K562 (cell line): Measurements from ENCODE around the gene RAB25.

Experiments
- MED1 ChIP-seq: sonication (generic); formaldehyde crosslinking; IDR thresholded peaks from 2 replicates; pipeline ENCODE4 v1.8.1; 2023; ENCODE audit warnings: missing genetic modification reagents, borderline replicate concordance
- MTA1 ChIP-seq: fragments of 450-650 bp; IDR thresholded peaks from 2 replicates; pipeline ENCODE4 v1.6.1; 2017; ENCODE audit warnings: borderline replicate concordance
- ZBTB1 ChIP-seq: sonication (generic); formaldehyde crosslinking; IDR thresholded peaks from 2 replicates; pipeline ENCODE4 v1.8.1; 2023; ENCODE audit warnings: missing genetic modification reagents, low read depth, mild to moderate bottlenecking, borderline replicate concordance
- TF ChIP-seq, protein P1 (sequence below), 3 experiments: IDR thresholded peaks in 2 of 3; conservative IDR thresholded peaks in 1 of 3; 2 replicates each; pipeline ENCODE4 v1.5.1; 2011 to 2012; ENCODE audit warnings: low read length in 3 of 3, mild to moderate bottlenecking in 3 of 3, control low read depth in 2 of 3, improper control_type of control experiment in 1 of 3, inconsistent platforms in 1 of 3, low read depth in 1 of 3, mixed read lengths in 1 of 3, moderate library complexity in 1 of 3; ENCODE audit not compliant: insufficient read depth in 2 of 3

DNA sequence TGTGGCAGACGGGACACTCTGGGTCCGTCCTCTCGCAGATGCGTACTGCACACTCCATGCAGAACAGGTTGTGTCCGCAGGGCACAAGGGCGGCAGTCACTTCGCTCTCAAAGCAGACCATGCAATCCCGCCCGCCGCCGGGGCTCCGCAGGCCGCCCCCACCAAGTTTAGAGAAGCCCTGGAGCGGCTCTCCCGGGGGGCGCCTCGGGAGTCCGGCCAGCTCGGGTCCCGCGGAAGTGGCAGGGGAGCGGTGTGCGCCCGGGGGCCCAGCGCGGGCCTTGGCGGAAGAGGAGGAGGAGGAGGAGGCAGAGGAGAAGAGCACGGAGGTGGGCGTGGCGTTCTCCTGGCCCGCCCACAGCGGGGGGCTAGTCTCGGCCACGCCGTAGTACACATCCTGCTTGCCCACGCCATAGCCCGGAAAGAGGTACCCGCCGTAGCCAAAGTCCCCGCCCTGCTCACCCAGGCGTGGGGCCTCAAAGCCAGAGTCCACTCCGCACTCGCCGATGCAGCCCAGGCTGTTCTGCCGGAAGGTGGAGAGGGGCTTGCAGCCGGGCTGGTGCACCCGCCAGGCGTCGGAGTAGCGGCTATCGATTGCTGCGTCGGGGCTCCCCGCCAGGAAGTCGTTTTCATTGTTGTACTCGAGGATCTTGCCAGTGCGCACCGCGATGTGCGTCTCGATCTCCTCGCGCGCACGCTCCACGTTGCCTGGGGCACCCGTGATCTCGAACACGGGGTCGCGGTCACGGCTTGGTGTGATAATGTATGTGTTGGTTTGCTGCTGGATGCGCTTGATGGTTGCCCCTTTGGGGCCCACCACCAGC, 15.9 kb downstream of the RAB25 start:
- TF ChIP-seq MED1 (CRISPR knock-in tag) (no peak), ZBTB1 (CRISPR knock-in tag) (no peak), MTA1 (no peak)
- TF ChIP-seq, protein P1, sequence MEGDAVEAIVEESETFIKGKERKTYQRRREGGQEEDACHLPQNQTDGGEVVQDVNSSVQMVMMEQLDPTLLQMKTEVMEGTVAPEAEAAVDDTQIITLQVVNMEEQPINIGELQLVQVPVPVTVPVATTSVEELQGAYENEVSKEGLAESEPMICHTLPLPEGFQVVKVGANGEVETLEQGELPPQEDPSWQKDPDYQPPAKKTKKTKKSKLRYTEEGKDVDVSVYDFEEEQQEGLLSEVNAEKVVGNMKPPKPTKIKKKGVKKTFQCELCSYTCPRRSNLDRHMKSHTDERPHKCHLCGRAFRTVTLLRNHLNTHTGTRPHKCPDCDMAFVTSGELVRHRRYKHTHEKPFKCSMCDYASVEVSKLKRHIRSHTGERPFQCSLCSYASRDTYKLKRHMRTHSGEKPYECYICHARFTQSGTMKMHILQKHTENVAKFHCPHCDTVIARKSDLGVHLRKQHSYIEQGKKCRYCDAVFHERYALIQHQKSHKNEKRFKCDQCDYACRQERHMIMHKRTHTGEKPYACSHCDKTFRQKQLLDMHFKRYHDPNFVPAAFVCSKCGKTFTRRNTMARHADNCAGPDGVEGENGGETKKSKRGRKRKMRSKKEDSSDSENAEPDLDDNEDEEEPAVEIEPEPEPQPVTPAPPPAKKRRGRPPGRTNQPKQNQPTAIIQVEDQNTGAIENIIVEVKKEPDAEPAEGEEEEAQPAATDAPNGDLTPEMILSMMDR (IDR thresholded peaks at IDR 0.05 in 2 of 3, conservative IDR thresholded peaks at IDR 0.05 in 1 of 3; ENCODE audit: insufficient read depth in 2 of 3, low read depth in 1 of 3, low read length in 3 of 3), result no peak
